Natural killer cell treated with Interleukin-12 subunit alpha and Interleukin-12 subunit beta and Interleukin-15 and Interleukin-18, amount 100 ng/mL, for 72 hours (primary cell): ENCODE results near the gene NTHL1. TPM values are rescaled to one million over a fixed set of nuclear protein-coding genes. Genes with fewer than 3 reads are reported as not detected.
A peak's percentile ranks its signal among the peaks of the same experiment; 100 is the strongest.

Source experiments
- ATAC-seq, 2 donors: fragments of 150-1000 bp; cut with Tn5 transposase in 1 of 2; sonication (Bioruptor Pico), chemical (Tn5 transposase) in 1 of 2; 2 replicates each; pipeline ENCODE4 v1.10.0; 2021
- DNase-seq: peaks from one replicate; pipeline ENCODE4 v3.0.0; 2022; ENCODE audit warnings: low spot score
- H3K27ac Mint-ChIP-seq, 2 donors: 1 replicate in 1 of 2; 2 replicates in 1 of 2; pipeline ENCODE4 v1.8.0; 2022; ENCODE audit warnings: mixed read lengths in 2 of 2, mild to moderate bottlenecking in 1 of 2, moderate library complexity in 1 of 2
- H3K27me3 Mint-ChIP-seq, 2 donors: 1 replicate in 1 of 2; 2 replicates in 1 of 2; pipeline ENCODE4 v1.8.0; 2022; ENCODE audit warnings: mixed read lengths in 2 of 2
- H3K36me3 Mint-ChIP-seq: one replicate; pipeline ENCODE4 v1.8.0; 2022; ENCODE audit warnings: mixed read lengths
- H3K4me1 Mint-ChIP-seq, 2 donors: 1 replicate in 1 of 2; 2 replicates in 1 of 2; pipeline ENCODE4 v1.8.0; 2022; ENCODE audit warnings: low read depth in 2 of 2, mixed read lengths in 2 of 2, mild to moderate bottlenecking in 1 of 2
- H3K4me3 Mint-ChIP-seq: one replicate; pipeline ENCODE4 v1.8.0; 2022; ENCODE audit warnings: mixed read lengths
- H3K9me3 Mint-ChIP-seq: 2 replicates; pipeline ENCODE4 v1.8.0; 2022; ENCODE audit warnings: mixed read lengths
- total RNA-seq, 2 donors: library from RNA; stranded (reverse); gene quantifications; one replicate each; pipeline ENCODE4 v1.2.3, GENCODE V29; 2022

NTHL1 gene
- total RNA-seq, 2 donors from 2014 or later: 12.6 to 40.9 TPM

DNA sequence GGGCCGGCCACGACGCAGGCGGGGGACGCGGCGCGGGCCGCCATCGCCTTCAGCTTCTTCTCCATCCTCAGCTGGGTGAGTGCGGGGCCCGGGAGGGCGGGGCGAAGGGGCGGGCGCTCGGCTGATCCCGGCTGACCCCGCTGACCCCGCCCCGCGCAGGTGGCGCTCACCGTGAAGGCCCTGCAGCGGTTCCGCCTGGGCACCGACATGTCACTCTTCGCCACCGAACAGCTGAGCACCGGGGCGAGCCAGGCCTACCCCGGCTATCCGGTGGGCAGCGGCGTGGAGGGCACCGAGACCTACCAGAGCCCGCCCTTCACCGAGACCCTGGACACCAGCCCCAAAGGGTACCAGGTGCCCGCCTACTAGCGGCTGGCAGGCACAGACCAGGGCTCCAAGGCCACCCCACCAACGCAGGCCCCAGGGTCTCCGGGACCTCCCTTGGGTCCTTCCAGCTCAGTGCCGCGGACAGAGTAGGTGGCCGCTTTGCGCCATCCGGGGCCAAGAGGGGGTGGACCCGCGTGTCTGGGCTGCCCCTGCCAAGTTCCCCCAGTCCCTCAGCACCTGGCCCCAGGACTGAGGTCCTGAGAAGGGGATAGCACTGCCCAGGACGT, 54.8 kb downstream of the NTHL1 start:
- no peak overlapping the region for H3K4me3 Mint-ChIP-seq
- peaks cover 11 to 37% of the 10 kb centered on the region in 2 donors for H3K4me1 Mint-ChIP-seq
- DNase-seq: no peak
- H3K36me3 Mint-ChIP-seq: no peaks in the 10 kb centered on the region
- H3K27me3 Mint-ChIP-seq: no peaks in the 10 kb centered on the region
- ATAC-seq: no peak
- no peak overlapping the region for H3K27ac Mint-ChIP-seq
- no peaks in the 10 kb centered on the region for H3K9me3 Mint-ChIP-seq

GRCh38 chr16:1991948-1992703, 55.5 kb downstream of the NTHL1 start:
- Mint-ChIP-seq H3K27ac (peak overlapping the region; percentile 65 to 82), H3K4me3 (peak overlapping the region; percentile 80), H3K4me1 (peaks cover 11 to 34% of the 10 kb centered on the region in 2 donors), H3K9me3 (no peaks in the 10 kb centered on the region), H3K36me3 (no peaks in the 10 kb centered on the region), H3K27me3 (no peaks in the 10 kb centered on the region)
- DNase-seq: peak; percentile 97
- peak; percentile 88 to 92 for ATAC-seq

DNA sequence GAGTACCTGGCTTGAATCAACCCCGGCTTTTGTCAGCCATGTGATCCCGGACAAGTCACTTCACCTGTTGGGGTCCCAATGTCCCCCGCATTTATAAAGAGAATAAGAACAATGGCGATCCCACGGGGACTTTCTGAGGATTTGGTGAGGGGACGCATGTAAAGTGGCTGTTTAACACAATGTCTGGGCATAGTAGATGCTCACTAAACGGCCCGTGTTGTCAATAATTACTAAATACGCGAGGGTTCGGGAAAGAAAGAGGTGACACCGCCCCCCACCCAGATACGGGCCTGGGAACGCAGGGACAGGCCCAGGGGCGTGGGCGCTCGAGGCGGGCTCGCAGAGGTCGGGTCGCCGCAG, 56.1 kb downstream of the NTHL1 start:
- Mint-ChIP-seq H3K36me3 (no peaks in the 10 kb centered on the region), H3K4me3 (peak overlapping the region; percentile 80), H3K9me3 (no peaks in the 10 kb centered on the region), H3K27ac (peak overlapping the region; percentile 65 to 82), H3K27me3 (no peaks in the 10 kb centered on the region), H3K4me1 (peaks cover 11 to 35% of the 10 kb centered on the region in 2 donors)
- DNase-seq (no peak), ATAC-seq (no peak)

DNA sequence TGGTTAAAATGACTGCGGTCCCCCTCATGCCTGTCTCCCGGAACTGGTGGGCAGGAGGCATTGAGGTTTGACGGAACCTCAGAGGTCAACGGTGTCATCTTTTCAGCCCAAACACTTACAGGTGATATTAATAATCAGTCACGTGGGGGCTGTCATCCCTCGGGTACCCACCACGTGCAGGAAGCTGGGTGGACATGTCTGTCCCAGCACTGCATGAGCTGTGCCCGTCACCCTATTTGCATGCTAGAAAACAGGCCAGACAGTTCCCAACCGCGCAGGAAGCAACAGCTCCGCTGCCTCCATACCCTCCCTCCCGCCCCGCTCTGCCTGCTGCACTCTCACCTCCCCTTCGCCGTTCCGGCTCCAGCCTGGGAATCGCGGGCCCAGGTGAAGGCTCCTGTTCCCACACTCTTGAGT, 56.5 kb downstream of the NTHL1 start:
- H3K4me1 Mint-ChIP-seq: peaks cover 11 to 36% of the 10 kb centered on the region in 2 donors
- peak overlapping the region; percentile 80 for H3K4me3 Mint-ChIP-seq
- H3K27me3 Mint-ChIP-seq: no peaks in the 10 kb centered on the region
- H3K36me3 Mint-ChIP-seq: no peaks in the 10 kb centered on the region
- no peaks in the 10 kb centered on the region for H3K9me3 Mint-ChIP-seq
- H3K27ac Mint-ChIP-seq: peak overlapping the region; percentile 65 to 82
- ATAC-seq (peak; percentile 58 to 62), DNase-seq (peak; percentile 75)

GRCh38 chr16:1990351-1991134, 57.1 kb downstream of the NTHL1 start:
- DNase-seq (peak; percentile 79), ATAC-seq (no peak)
- Mint-ChIP-seq H3K9me3 (no peaks in the 10 kb centered on the region), H3K4me3 (peak overlapping the region; percentile 80), H3K36me3 (no peaks in the 10 kb centered on the region), H3K4me1 (peaks cover 11 to 32% of the 10 kb centered on the region in 2 donors), H3K27ac (peak overlapping the region; percentile 65 to 82), H3K27me3 (no peaks in the 10 kb centered on the region)

DNA sequence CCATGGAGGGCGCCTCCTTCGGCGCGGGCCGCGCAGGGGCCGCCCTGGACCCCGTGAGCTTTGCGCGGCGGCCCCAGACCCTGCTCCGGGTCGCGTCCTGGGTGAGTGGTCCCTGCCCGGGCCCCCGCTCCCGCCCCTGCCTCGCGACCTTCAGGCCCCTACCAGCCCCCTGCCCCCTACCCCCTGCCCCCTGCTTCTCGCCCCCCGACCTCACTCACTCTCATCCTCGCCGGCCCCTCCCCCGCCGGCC, 57.6 kb downstream of the NTHL1 start:
- no peaks in the 10 kb centered on the region for H3K9me3 Mint-ChIP-seq
- ATAC-seq (no peak), DNase-seq (no peak)
- H3K36me3 Mint-ChIP-seq: no peaks in the 10 kb centered on the region
- H3K27ac Mint-ChIP-seq: no peak overlapping the region
- H3K27me3 Mint-ChIP-seq: no peaks in the 10 kb centered on the region
- H3K4me3 Mint-ChIP-seq: no peak overlapping the region
- H3K4me1 Mint-ChIP-seq: peaks cover 11 to 28% of the 10 kb centered on the region in 2 donors

Other genes with a start within 250 kb of the NTHL1 start
- gene HAGH, start 221.0 kb downstream of the NTHL1 start, total RNA-seq: 10 to 100 TPM; 39.5 to 47.5 TPM
- 10 to 100 TPM; 13.9 to 14.5 TPM for gene FAHD1, start 220.6 kb downstream of the NTHL1 start, total RNA-seq
- gene MEIOB, start 175.7 kb downstream of the NTHL1 start, total RNA-seq: not detected
- gene HS3ST6, start 129.4 kb downstream of the NTHL1 start, total RNA-seq: not detected
- gene MSRB1, start 104.6 kb downstream of the NTHL1 start, total RNA-seq: 10 to 100 TPM; 24.3 to 24.7 TPM
- 1 to 10 TPM in 1 of 2 donors, not detected in 1; 1.5 TPM for gene RPL3L, start 93.1 kb downstream of the NTHL1 start, total RNA-seq
- gene NDUFB10, start 88.3 kb downstream of the NTHL1 start, total RNA-seq: 100 to 1,000 TPM in 1 of 2 donors, 10 to 100 TPM in 1; 95.0 to 103 TPM
- 1,000 to 10,000 TPM; 2,056 to 2,952 TPM for gene RPS2, start 83.0 kb downstream of the NTHL1 start, total RNA-seq
- not detected for gene RNF151, start 81.0 kb downstream of the NTHL1 start, total RNA-seq
- gene TBL3, start 75.8 kb downstream of the NTHL1 start, total RNA-seq: 10 to 100 TPM; 39.3 to 78.3 TPM
- not detected for gene NOXO1, start 66.4 kb downstream of the NTHL1 start, total RNA-seq
- 10 to 100 TPM; 31.9 to 41.7 TPM for gene GFER, start 63.6 kb downstream of the NTHL1 start, total RNA-seq
- 10 to 100 TPM; 21.3 to 43.6 TPM for gene SYNGR3, start 57.9 kb downstream of the NTHL1 start, total RNA-seq
- gene ZNF598, start 38.0 kb downstream of the NTHL1 start, total RNA-seq: 100 to 1,000 TPM in 1 of 2 donors, 10 to 100 TPM in 1; 83.1 to 163 TPM
- gene NPW, start 28.0 kb downstream of the NTHL1 start, total RNA-seq: 1 to 10 TPM; 1.5 to 3.5 TPM
- 1 to 10 TPM; 3.8 to 4.5 TPM for gene NHERF2, start 20.9 kb downstream of the NTHL1 start, total RNA-seq
- 100 to 1,000 TPM; 106 to 155 TPM for gene TSC2, start 151 bp upstream of the NTHL1 start, total RNA-seq
- gene PKD1, start 88.1 kb upstream of the NTHL1 start, total RNA-seq: 100 to 1,000 TPM in 1 of 2 donors, 10 to 100 TPM in 1; 66.4 to 145 TPM
- under 1 TPM in 1 of 2 donors, not detected in 1; 0.89 TPM for gene RAB26, start 100.8 kb upstream of the NTHL1 start, total RNA-seq
- 10 to 100 TPM; 69.0 to 91.7 TPM for gene TRAF7, start 107.9 kb upstream of the NTHL1 start, total RNA-seq
- under 1 TPM; 0.14 to 0.26 TPM for gene CASKIN1, start 148.8 kb upstream of the NTHL1 start, total RNA-seq
- 10 to 100 TPM; 31.2 to 68.9 TPM for gene MLST8, start 157.6 kb upstream of the NTHL1 start, total RNA-seq
- 10 to 100 TPM in 1 of 2 donors, 1 to 10 TPM in 1; 6.2 to 23.7 TPM for gene BRICD5, start 163.0 kb upstream of the NTHL1 start, total RNA-seq
- 10 to 100 TPM; 18.8 to 39.8 TPM for gene PGP, start 167.0 kb upstream of the NTHL1 start, total RNA-seq
- gene E4F1, start 175.8 kb upstream of the NTHL1 start, total RNA-seq: 10 to 100 TPM; 27.5 to 51.8 TPM
- gene DNASE1L2, start 188.6 kb upstream of the NTHL1 start, total RNA-seq: 1 to 10 TPM in 1 of 2 donors, under 1 TPM in 1; 0.88 to 3.5 TPM
- gene ECI1, start 203.8 kb upstream of the NTHL1 start, total RNA-seq: 10 to 100 TPM; 29.1 to 51.1 TPM
- gene RNPS1, start 220.3 kb upstream of the NTHL1 start, total RNA-seq: 100 to 1,000 TPM; 256 to 334 TPM